ENCODE data around the gene TXNL4B. TPM values are rescaled to one million over a fixed set of nuclear protein-coding genes. Genes with fewer than 3 reads are reported as not detected.

TXNL4B gene
- total and polyA plus RNA-seq, 10 of the 15 experiments (the other 5 are each of a cell fraction or from before 2014, with no cell fraction given): 11.1 to 24.0 (median 15.9) TPM

DNA sequence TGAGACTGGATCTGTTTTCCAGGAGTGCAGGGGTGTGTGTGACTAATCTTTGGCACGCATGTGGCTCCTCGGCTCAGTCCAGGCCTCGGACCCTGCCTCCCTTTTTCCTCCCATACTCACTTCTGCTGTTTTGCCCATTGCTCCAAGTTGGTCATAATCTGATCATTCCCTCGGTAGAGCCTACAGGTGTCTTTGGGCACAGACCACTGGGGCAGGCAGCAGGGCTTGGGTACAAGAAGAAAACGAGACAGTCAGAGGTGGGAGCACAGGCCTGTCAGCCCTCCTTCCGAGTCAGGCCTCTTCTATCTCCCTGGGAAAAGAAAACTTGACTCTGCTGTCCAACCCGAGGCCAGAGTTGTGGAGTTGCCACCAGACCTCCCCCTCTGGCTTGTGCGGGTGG is 30.0 kb upstream of the TXNL4B start (continued):
- TF ChIP-seq CHD2 (IDR thresholded peaks at IDR 0.05; ENCODE audit: borderline replicate concordance, low read depth, low read length) (no peak), TCF12 (IDR thresholded peaks at IDR 0.05; ENCODE audit: low read depth, low read length) (no peak)

DNA sequence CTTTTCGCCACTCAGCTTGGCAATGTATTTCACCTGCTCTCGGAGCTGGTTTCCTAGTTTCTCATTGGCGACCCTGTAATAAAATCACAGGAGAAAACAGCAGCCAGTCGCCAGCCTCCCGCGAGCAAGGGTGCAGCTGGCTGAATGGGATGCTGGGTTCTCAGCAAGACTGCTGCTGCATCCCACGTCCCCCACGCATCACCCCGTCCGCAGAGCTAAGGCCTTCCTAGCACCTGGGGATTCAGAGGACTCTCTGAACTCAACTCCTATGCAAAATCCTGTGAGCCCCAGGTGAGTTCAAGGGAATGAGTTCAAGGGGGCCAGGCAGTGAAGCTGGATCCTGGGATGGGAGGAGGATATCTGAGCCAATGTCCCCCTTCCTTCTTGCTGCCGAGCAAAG is 29.5 kb upstream of the TXNL4B start:
- H4K20me1 ChIP-seq (ENCODE audit: control insufficient read depth, insufficient read depth): no peaks in the 10 kb centered on the region
- no peak overlapping the region for H3K4me3 ChIP-seq
- POLR2A ChIA-PET: no interaction called here
- no peak overlapping the region for H3K9ac ChIP-seq (ENCODE audit: control insufficient read depth, insufficient read depth, low read length)
- no peaks in the 10 kb centered on the region for H3K9me3 ChIP-seq (replicated peaks; ENCODE audit: control insufficient read depth, insufficient read depth, low read length)
- FAIRE-seq (no peak), ATAC-seq (no peak), DNase-seq (ENCODE audit: low read depth, low spot score) (no peak)
- no peak for TF ChIP-seq POLR2AphosphoS2 (IDR thresholded peaks at IDR 0.05; ENCODE audit: low read depth, low read length)
- TF ChIP-seq ZNF24 (IDR thresholded peaks at IDR 0.05): no peak
- H3K4me1 ChIP-seq (ENCODE audit: control insufficient read depth, insufficient read depth, low read length): no peaks in the 10 kb centered on the region; the same call in 1 of the 2 replicates
- H3K79me2 ChIP-seq (ENCODE audit: control insufficient read depth, insufficient read depth, low read length): no peaks in the 10 kb centered on the region
- SMC1A ChIA-PET (ENCODE audit: uncharacterized antibody, unreplicated experiment): interaction anchor here (0.6 to 4.9 kb wide), 2 partner anchors 9 to 344 kb away, joined by 3 to 38 read pairs; no protein-coding TSS in a partner anchor
- H3K27me3 ChIP-seq (replicated peaks in 1 of 2; ENCODE audit: control insufficient read depth in 2 of 2, insufficient read depth in 2 of 2, low read length in 1 of 2): no peaks in the 10 kb centered on the region
- intact Hi-C loops (cut with micrococcal nuclease; ENCODE audit: unreplicated experiment) (loop anchor here (10.0 kb wide), 2 partner anchors 122 to 1072 kb away; no protein-coding TSS in a partner anchor), in situ Hi-C loops (cut with MboI) (loop anchor here (5.0 to 10.0 kb wide), 2 partner anchors 339 to 1832 kb away; no protein-coding TSS in a partner anchor)
- BruUV-seq (replicated peaks): no TSS peak
- CTCF ChIA-PET: interaction anchor here (1.0 to 4.5 kb wide), 3 partner anchors 8 to 345 kb away, joined by 3 to 92 read pairs (median 3); no protein-coding TSS in a partner anchor
- no peaks in the 10 kb centered on the region for H3K36me3 ChIP-seq (ENCODE audit: control insufficient read depth in 2 of 2, insufficient read depth in 2 of 2, low read length in 1 of 2)
- WGBS (ENCODE audit: insufficient coverage, insufficient replicate concordance, low lambda C conversion rate, missing lambda C conversion rate): 74% methylated on average over 11 of the region's 11 CpGs
- H3K4me2 ChIP-seq (ENCODE audit: control insufficient read depth, insufficient read depth): no peak overlapping the region
- H3K27ac ChIP-seq (ENCODE audit: control insufficient read depth, insufficient read depth): no peak overlapping the region
- RAD21 ChIA-PET (ENCODE audit: unreplicated experiment): no interaction called here
- no peak overlapping the region for H2AFZ ChIP-seq (ENCODE audit: control insufficient read depth, low read depth, low read length)

DNA sequence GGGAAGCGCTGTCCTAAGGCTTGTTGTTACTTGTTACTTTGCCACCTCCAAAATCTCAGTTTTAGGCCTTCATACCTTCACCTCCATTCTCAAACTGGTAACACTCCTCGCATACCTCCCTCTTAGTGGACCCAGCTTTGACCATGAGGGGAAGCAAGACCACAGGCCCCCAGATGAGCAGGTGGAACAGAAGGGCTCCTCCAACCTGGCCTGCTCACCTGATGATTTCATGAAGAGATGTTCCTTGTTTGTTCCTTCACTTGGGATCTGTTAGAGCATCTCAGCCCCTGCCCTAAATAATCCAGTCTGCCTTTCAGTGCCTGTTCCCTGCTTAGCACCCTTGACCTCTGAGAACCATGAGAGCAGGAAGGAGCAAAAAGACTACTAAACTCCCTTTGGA is 28.9 kb upstream of the TXNL4B start:
- Histone ChIP-seq H4K20me1 (ENCODE audit: control insufficient read depth, insufficient read depth) (no peaks in the 10 kb centered on the region), H3K4me3 (no peak overlapping the region), H3K4me1 (ENCODE audit: control insufficient read depth, insufficient read depth, low read length) (no peaks in the 10 kb centered on the region; the same call in 1 of the 2 replicates), H3K36me3 (ENCODE audit: control insufficient read depth in 2 of 2, insufficient read depth in 2 of 2, low read length in 1 of 2) (no peaks in the 10 kb centered on the region), H3K9ac (ENCODE audit: control insufficient read depth, insufficient read depth, low read length) (no peak overlapping the region), H3K79me2 (ENCODE audit: control insufficient read depth, insufficient read depth, low read length) (no peaks in the 10 kb centered on the region), H3K27ac (ENCODE audit: control insufficient read depth, insufficient read depth) (no peak overlapping the region), H3K4me2 (ENCODE audit: control insufficient read depth, insufficient read depth) (no peak overlapping the region), H3K27me3 (replicated peaks in 1 of 2; ENCODE audit: control insufficient read depth in 2 of 2, insufficient read depth in 2 of 2, low read length in 1 of 2) (no peaks in the 10 kb centered on the region), H2AFZ (ENCODE audit: control insufficient read depth, low read depth, low read length) (no peak overlapping the region), H3K9me3 (replicated peaks; ENCODE audit: control insufficient read depth, insufficient read depth, low read length) (no peaks in the 10 kb centered on the region)
- TF ChIP-seq, protein P1, sequence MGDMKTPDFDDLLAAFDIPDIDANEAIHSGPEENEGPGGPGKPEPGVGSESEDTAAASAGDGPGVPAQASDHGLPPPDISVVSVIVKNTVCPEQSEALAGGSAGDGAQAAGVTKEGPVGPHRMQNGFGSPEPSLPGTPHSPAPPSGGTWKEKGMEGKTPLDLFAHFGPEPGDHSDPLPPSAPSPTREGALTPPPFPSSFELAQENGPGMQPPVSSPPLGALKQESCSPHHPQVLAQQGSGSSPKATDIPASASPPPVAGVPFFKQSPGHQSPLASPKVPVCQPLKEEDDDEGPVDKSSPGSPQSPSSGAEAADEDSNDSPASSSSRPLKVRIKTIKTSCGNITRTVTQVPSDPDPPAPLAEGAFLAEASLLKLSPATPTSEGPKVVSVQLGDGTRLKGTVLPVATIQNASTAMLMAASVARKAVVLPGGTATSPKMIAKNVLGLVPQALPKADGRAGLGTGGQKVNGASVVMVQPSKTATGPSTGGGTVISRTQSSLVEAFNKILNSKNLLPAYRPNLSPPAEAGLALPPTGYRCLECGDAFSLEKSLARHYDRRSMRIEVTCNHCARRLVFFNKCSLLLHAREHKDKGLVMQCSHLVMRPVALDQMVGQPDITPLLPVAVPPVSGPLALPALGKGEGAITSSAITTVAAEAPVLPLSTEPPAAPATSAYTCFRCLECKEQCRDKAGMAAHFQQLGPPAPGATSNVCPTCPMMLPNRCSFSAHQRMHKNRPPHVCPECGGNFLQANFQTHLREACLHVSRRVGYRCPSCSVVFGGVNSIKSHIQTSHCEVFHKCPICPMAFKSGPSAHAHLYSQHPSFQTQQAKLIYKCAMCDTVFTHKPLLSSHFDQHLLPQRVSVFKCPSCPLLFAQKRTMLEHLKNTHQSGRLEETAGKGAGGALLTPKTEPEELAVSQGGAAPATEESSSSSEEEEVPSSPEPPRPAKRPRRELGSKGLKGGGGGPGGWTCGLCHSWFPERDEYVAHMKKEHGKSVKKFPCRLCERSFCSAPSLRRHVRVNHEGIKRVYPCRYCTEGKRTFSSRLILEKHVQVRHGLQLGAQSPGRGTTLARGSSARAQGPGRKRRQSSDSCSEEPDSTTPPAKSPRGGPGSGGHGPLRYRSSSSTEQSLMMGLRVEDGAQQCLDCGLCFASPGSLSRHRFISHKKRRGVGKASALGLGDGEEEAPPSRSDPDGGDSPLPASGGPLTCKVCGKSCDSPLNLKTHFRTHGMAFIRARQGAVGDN (IDR thresholded peaks at IDR 0.05): no peak
- DNase-seq (ENCODE audit: low read depth, low spot score) (no peak), FAIRE-seq (no peak), ATAC-seq (no peak)
- ChIA-PET RAD21 (ENCODE audit: unreplicated experiment) (no interaction called here), CTCF (interaction anchor here (1.0 to 4.5 kb wide), 3 partner anchors 9 to 346 kb away, joined by 3 to 92 read pairs (median 3); no protein-coding TSS in a partner anchor), POLR2A (no interaction called here), SMC1A (ENCODE audit: uncharacterized antibody, unreplicated experiment) (interaction anchor here (0.5 to 4.9 kb wide), 2 partner anchors 344 to 1912 kb away, joined by 3 to 38 read pairs; no protein-coding TSS in a partner anchor)
- intact Hi-C loops (cut with micrococcal nuclease; ENCODE audit: unreplicated experiment): loop anchor here (10.0 kb wide), 2 partner anchors 122 to 1072 kb away; no protein-coding TSS in a partner anchor
- in situ Hi-C loops (cut with MboI): loop anchor here (5.0 to 10.0 kb wide), 2 partner anchors 340 to 1832 kb away; no protein-coding TSS in a partner anchor
- no TSS peak for BruUV-seq (replicated peaks)
- WGBS (ENCODE audit: insufficient coverage, insufficient replicate concordance, low lambda C conversion rate, missing lambda C conversion rate): 97% methylated on average over 2 of the region's 2 CpGs
